Fibroblast of lung (primary cell): ENCODE data around the gene TROAP. TPM values are rescaled to one million over a fixed set of nuclear protein-coding genes. Genes with fewer than 3 reads are reported as not detected.
"Not testable (repeated sequence)": the region's sequence is repeated elsewhere in the genome, so short reads cannot be mapped to it uniquely, and the experiment has no call there.

ENCODE experiments used
- DNase-seq, 2 donors: peaks; one replicate each; pipeline versions ENCODE4 v3.0.0 to v3.0.0-alpha.2; 2010; ENCODE audit warnings: low read depth in 2 of 2
- H2AFZ ChIP-seq: 2 replicates; pipeline ENCODE4 v1.5.1; 2012; ENCODE audit warnings: low read length, control low read depth, inconsistent platforms
- H3K27ac ChIP-seq: 2 replicates; pipeline ENCODE4 v1.5.1; 2011; ENCODE audit warnings: low read length, control low read depth; ENCODE audit not compliant: insufficient read depth
- H3K27me3 ChIP-seq: 2 replicates; pipeline ENCODE4 v1.5.1; 2011; ENCODE audit warnings: mild to moderate bottlenecking, low read length; ENCODE audit not compliant: control insufficient read depth, insufficient read depth
- H3K36me3 ChIP-seq: 2 replicates; pipeline ENCODE4 v1.5.1; 2011; ENCODE audit warnings: low read length; ENCODE audit not compliant: control insufficient read depth, insufficient read depth
- H3K4me1 ChIP-seq: 2 replicates; pipeline ENCODE4 v1.5.1; 2011; ENCODE audit warnings: low read length; ENCODE audit not compliant: control insufficient read depth, insufficient read depth; ENCODE audit errors: extremely low read depth
- H3K4me2 ChIP-seq: 2 replicates; pipeline ENCODE4 v1.5.1; 2011; ENCODE audit warnings: low read length, control low read depth; ENCODE audit not compliant: insufficient read depth; ENCODE audit errors: extremely low read depth
- H3K4me3 ChIP-seq, 4 experiments: fragments of 200-600 bp in 1 of 4; sonication (generic) in 1 of 4; replicated peaks in 1 of 4; 2 replicates each; pipeline ENCODE4 v1.5.1; 2011 to 2016; ENCODE audit warnings: low read length in 4 of 4, low read depth in 3 of 4, mild to moderate bottlenecking in 3 of 4, control low read depth in 2 of 4, inconsistent platforms in 1 of 4, mixed read lengths in 1 of 4; ENCODE audit not compliant: insufficient read depth in 1 of 4; ENCODE audit errors: control extremely low read depth in 1 of 4
- H3K79me2 ChIP-seq: 2 replicates; pipeline ENCODE4 v1.5.1; 2012; ENCODE audit warnings: mild to moderate bottlenecking, low read length, inconsistent platforms; ENCODE audit not compliant: control insufficient read depth, insufficient read depth
- H3K9ac ChIP-seq: 2 replicates; pipeline ENCODE4 v1.5.1; 2011; ENCODE audit warnings: mild to moderate bottlenecking, low read length, control low read depth; ENCODE audit not compliant: insufficient read depth
- H3K9me3 ChIP-seq: 2 replicates; pipeline ENCODE4 v1.5.1; 2012; ENCODE audit warnings: low read depth, low read length; ENCODE audit not compliant: control insufficient read depth, insufficient read depth
- H4K20me1 ChIP-seq: 2 replicates; pipeline ENCODE4 v1.5.1; 2011; ENCODE audit warnings: low read length; ENCODE audit not compliant: control insufficient read depth, insufficient read depth; ENCODE audit errors: extremely low read depth
- CTCF ChIP-seq, 2 donors: IDR thresholded peaks in 1 of 2; conservative IDR thresholded peaks in 1 of 2; 1 replicate in 1 of 2; 2 replicates in 1 of 2; pipeline ENCODE4 v1.5.1; 2011 to 2012; ENCODE audit warnings: low read length in 2 of 2, control low read depth in 1 of 2, inconsistent platforms in 1 of 2, low read depth in 1 of 2, mild to moderate bottlenecking in 1 of 2
- EZH2 ChIP-seq: IDR thresholded peaks from 2 replicates; pipeline ENCODE4 v1.5.1; 2012; ENCODE audit warnings: low read length, control low read depth, mild to moderate bottlenecking; ENCODE audit errors: missing control alignments
- polyA plus RNA-seq, 2 donors: library from polyadenylated mRNA; depleted of rRNA in 1 of 2; stranded (reverse) in 1 of 2; unstranded in 1 of 2; fragments of >200 nt; gene quantifications; 2 replicates each; pipeline ENCODE4 v1.2.1, GENCODE V29; 2011 to 2012; ENCODE audit warnings: missing spikeins in 1 of 2
- total RNA-seq: library from RNA; depleted of rRNA; stranded (reverse); fragments of >200 nt; gene quantifications from 2 replicates; pipeline ENCODE4 v1.2.1, GENCODE V29; 2014

TROAP gene
- total and polyA plus RNA-seq, 2 donors (not counting 1 experiment from before 2014, with no cell fraction given) = 4.8 to 6.3 TPM

- Histone ChIP-seq H3K4me2 (no peak overlapping the region), H3K27me3 (no peaks in the 10 kb centered on the region), H3K4me3 (no peak overlapping the region), H3K9me3 (no peaks in the 10 kb centered on the region), H3K27ac (no peak overlapping the region), H3K79me2 (no peaks in the 10 kb centered on the region), H2AFZ (no peak overlapping the region), H3K4me1 (no peaks in the 10 kb centered on the region), H3K9ac (no peak overlapping the region), H3K36me3 (no peaks in the 10 kb centered on the region), H4K20me1 (no peaks in the 10 kb centered on the region)
- TF ChIP-seq CTCF (conservative IDR thresholded peaks at IDR 0.05 in 1 of 2, IDR thresholded peaks at IDR 0.05 in 1 of 2; ENCODE audit: low read depth in 1 of 2, low read length in 2 of 2) (no peak), EZH2 (no peak)
- no peak for DNase-seq
Observed at GRCh38 chr12:49314811-49315210, 8.2 kb upstream of the TROAP start.

GRCh38 chr12:49317118-49317517, 5.9 kb upstream of the TROAP start:
- not testable (repeated sequence) for H3K9ac ChIP-seq, H4K20me1 ChIP-seq

DNA sequence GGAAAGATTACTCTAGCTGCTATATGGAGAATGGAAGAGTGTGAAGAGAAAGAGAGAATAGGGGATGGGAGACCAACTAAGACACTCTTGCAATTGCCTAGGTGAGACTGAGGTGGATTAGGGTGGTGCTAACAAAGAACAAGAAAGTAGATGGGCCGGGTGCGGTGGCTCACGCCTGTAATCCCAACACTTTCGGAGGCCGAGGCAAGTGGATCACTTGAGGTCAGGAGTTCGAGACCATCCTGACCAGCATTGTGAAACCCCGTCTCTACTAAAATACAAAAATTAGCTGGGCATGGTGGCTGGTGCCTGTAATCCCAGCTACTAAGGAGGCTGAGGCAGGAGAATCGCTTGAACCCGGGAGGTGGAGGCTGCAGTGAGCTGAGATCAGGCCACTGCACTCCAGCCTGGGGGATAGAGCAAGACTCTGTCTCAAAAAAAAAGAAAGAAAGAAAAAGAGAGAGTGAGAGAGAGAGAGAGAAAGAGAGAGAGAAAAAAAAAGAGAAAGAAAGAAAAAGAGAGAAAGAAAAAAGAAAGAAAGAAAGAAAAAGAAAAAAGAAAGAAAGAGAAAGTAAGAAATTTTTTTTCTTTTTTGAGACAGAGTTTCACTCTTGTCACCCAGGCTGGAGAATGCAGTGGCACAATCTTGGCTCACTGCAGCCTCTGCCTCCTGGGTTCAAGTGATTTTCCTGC, 2.5 kb upstream of the TROAP start:
- H3K4me1 ChIP-seq, H4K20me1 ChIP-seq, H3K9ac ChIP-seq, H3K9me3 ChIP-seq, H3K27ac ChIP-seq, H3K36me3 ChIP-seq, DNase-seq, H3K4me2 ChIP-seq, H2AFZ ChIP-seq, H3K27me3 ChIP-seq, H3K4me3 ChIP-seq: not testable (repeated sequence)
- peaks cover 11% of the 10 kb centered on the region for H3K79me2 ChIP-seq

More at GRCh38 chr12:49317118-49317517, 5.9 kb upstream of the TROAP start:
- H3K79me2 ChIP-seq, H2AFZ ChIP-seq, H3K27me3 ChIP-seq, H3K4me2 ChIP-seq, H3K9me3 ChIP-seq, H3K36me3 ChIP-seq, H3K27ac ChIP-seq, H3K4me1 ChIP-seq, H3K4me3 ChIP-seq, DNase-seq: not testable (repeated sequence)

GRCh38 chr12:49322367-49322707, 718 bp upstream of the TROAP start:
- peak overlapping the region; percentile 73 for H3K27ac ChIP-seq
- peak overlapping the region; percentile 74 for H3K9ac ChIP-seq
- TF ChIP-seq EZH2 (no peak), CTCF (conservative IDR thresholded peaks at IDR 0.05 in 1 of 2, IDR thresholded peaks at IDR 0.05 in 1 of 2; ENCODE audit: low read depth in 1 of 2, low read length in 2 of 2) (no peak)

More at GRCh38 chr12:49322367-49322707, 718 bp upstream of the TROAP start:
- DNase-seq = no peak
- H3K27me3 ChIP-seq = no peaks in the 10 kb centered on the region
- peak overlapping the region; percentile 75 for H3K4me2 ChIP-seq
- H3K9me3 ChIP-seq = no peaks in the 10 kb centered on the region
- peaks cover 11% of the 10 kb centered on the region for H3K79me2 ChIP-seq
- H3K4me3 ChIP-seq = peak overlapping the region; percentile 74 to 80 (median 75)
- H3K36me3 ChIP-seq = peaks cover 4% of the 10 kb centered on the region
- H4K20me1 ChIP-seq = no peaks in the 10 kb centered on the region
- peaks cover 2% of the 10 kb centered on the region for H3K4me1 ChIP-seq
- peak overlapping the region; percentile 86 for H2AFZ ChIP-seq
